IPS DF 6.9 (cell line): ENCODE measurements around the gene SLC26A3.
"Not testable (repeated sequence)": the region's sequence is repeated elsewhere in the genome, so short reads cannot be mapped to it uniquely, and the experiment has no call there.

Experiments used
- DNase-seq: peaks from one replicate; pipeline ENCODE4 v3.0.0-alpha.2; 2013; ENCODE audit warnings: low read depth, low spot score
- H3K27ac ChIP-seq: one replicate; pipeline ENCODE4 v1.5.1; 2013; ENCODE audit warnings: low read length, control low read depth
- H3K27me3 ChIP-seq: 2 replicates; pipeline ENCODE4 v1.6.1; 2013; ENCODE audit warnings: mild to moderate bottlenecking, low read length; ENCODE audit not compliant: control insufficient read depth, insufficient read depth
- H3K36me3 ChIP-seq: 2 replicates; pipeline ENCODE4 v1.6.1; 2013; ENCODE audit warnings: low read length; ENCODE audit not compliant: control insufficient read depth, insufficient read depth
- H3K4me1 ChIP-seq: 2 replicates; pipeline ENCODE4 v1.6.1; 2013; ENCODE audit warnings: low read length; ENCODE audit not compliant: control insufficient read depth, insufficient read depth
- H3K4me3 ChIP-seq: 2 replicates; pipeline ENCODE4 v1.5.1; 2013; ENCODE audit warnings: mild to moderate bottlenecking, low read length
- H3K9me3 ChIP-seq: 2 replicates; pipeline ENCODE4 v1.6.1; 2013; ENCODE audit warnings: low read length, inconsistent platforms; ENCODE audit not compliant: control insufficient read depth, insufficient read depth
- WGBS: extraction: QIAGEN DNeasy Blood & Tissue Kit; methylation state at CpG from one replicate; pipeline ENCODE4 v1.1.7; 2013; ENCODE audit warnings: mixed read lengths, missing lambda C conversion rate; ENCODE audit not compliant: insufficient read length, insufficient coverage; 5-methylcytosine and 5-hydroxymethylcytosine counted together

Gene SLC26A3

GRCh38 chr7:107803009-107803610, at the start of gene SLC26A3:
Gene SLC26A3 (minus strand): TSS chr7:107803223. CDS start chr7:107794509, 8,714 bp downstream.
- no peaks in the 10 kb centered on the region for H3K4me1 ChIP-seq
- DNase-seq, result no peak
- no peak within 1 kb of the TSS for H3K27ac ChIP-seq
- no peaks in the 10 kb centered on the region for H3K9me3 ChIP-seq
- H3K4me3 ChIP-seq, result no peak within 1 kb of the TSS
- no CpG with 5 or more reads among the region's 2 CpGs for WGBS
- H3K27me3 ChIP-seq, result no peaks in the 10 kb centered on the region
- no peaks in the 10 kb centered on the region for H3K36me3 ChIP-seq

- Histone ChIP-seq H3K9me3 (no peaks in the 10 kb centered on the region), H3K4me3 (no peak overlapping the region), H3K36me3 (no peaks in the 10 kb centered on the region), H3K4me1 (no peaks in the 10 kb centered on the region), H3K27me3 (no peaks in the 10 kb centered on the region), H3K27ac (no peak overlapping the region)
- WGBS, result no CpG with 5 or more reads among the region's 1 CpG
- DNase-seq, result no peak
Observed at GRCh38 chr7:107850643-107851042, 47.6 kb upstream of the SLC26A3 start.

DNA sequence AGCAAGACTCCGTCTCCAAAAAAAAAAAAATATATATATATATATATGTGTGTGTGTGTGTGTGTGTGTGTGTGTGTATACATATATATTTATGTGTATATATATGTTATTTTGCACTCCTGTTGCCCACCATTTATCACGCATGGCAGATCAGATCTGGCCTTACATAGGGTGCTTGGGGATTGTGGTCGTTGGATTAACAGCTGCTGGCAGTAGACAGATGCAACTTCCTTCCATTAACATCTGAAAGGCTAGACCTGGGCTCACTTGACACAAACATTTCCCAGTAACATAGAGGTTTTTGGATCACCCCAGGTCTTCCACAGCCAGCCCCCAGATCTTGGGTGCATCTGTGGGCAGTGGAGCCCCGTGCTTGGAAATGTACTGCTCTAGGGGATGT, 47.2 kb upstream of the SLC26A3 start:
- no peak overlapping the region for H3K4me3 ChIP-seq
- H3K4me1 ChIP-seq, result no peaks in the 10 kb centered on the region
- no peaks in the 10 kb centered on the region for H3K9me3 ChIP-seq
- no peak overlapping the region for H3K27ac ChIP-seq
- DNase-seq, result no peak
- no peaks in the 10 kb centered on the region for H3K36me3 ChIP-seq
- no peaks in the 10 kb centered on the region for H3K27me3 ChIP-seq
- no CpG with 5 or more reads among the region's 4 CpGs for WGBS

DNA sequence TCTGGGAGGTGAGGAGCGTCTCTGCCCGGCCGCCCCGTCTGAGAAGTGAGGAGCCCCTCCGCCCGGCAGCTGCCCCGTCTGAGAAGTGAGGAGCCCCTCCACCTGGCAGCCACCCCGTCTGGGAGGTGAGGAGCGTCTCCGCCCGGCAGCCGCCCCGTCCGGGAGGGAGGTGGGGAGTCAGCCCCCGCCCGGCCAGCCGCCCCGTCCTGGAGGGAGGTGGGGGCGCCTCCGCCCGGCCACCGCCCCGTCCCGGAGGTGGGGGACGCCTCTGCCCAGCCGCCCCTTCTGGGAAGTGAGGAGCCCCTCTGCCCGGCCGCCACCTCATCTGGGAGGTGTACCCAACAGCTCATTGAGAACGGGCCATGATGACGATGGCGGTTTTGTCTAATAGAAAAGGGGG, 45.2 kb upstream of the SLC26A3 start:
- H3K4me3 ChIP-seq, H3K4me1 ChIP-seq, H3K9me3 ChIP-seq, H3K36me3 ChIP-seq, DNase-seq, H3K27me3 ChIP-seq, H3K27ac ChIP-seq: not testable (repeated sequence)
- no CpG with 5 or more reads among the region's 31 CpGs for WGBS

DNA sequence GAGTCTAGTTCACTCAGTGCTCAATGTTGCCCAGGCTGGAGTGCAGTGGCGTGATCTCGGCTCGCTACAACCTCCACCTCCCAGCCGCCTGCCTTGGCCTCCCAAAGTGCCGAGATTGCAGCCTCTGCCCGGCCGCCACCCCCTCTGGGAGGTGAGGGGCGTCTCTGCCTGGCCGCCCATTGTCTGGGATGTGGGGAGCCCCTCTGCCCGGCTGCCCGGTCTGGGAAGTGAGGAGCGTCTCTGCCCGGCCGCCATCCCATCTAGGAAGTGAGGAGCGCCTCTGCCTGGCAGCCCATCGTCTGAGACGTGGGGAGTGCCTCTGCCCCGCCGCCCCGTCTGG, 44.8 kb upstream of the SLC26A3 start:
- no CpG with 5 or more reads among the region's 20 CpGs for WGBS
- not testable (repeated sequence) for H3K9me3 ChIP-seq, H3K27ac ChIP-seq, DNase-seq, H3K36me3 ChIP-seq, H3K4me1 ChIP-seq, H3K27me3 ChIP-seq, H3K4me3 ChIP-seq

- Histone ChIP-seq H3K36me3 (no peaks in the 10 kb centered on the region), H3K27ac (no peak overlapping the region), H3K9me3 (no peaks in the 10 kb centered on the region), H3K27me3 (no peaks in the 10 kb centered on the region), H3K4me1 (no peaks in the 10 kb centered on the region), H3K4me3 (no peak overlapping the region)
- DNase-seq, result no peak
- WGBS, result no CpG with 5 or more reads among the region's 18 CpGs
Observed at GRCh38 chr7:107847168-107847835, 44.3 kb upstream of the SLC26A3 start.

- no peak for DNase-seq
- no peak overlapping the region for H3K4me3 ChIP-seq
- no peak overlapping the region for H3K27ac ChIP-seq
- no peaks in the 10 kb centered on the region for H3K27me3 ChIP-seq
- no peaks in the 10 kb centered on the region for H3K9me3 ChIP-seq
- no peaks in the 10 kb centered on the region for H3K4me1 ChIP-seq
- no peaks in the 10 kb centered on the region for H3K36me3 ChIP-seq
Observed at GRCh38 chr7:107846324-107846723, 43.3 kb upstream of the SLC26A3 start.

- DNase-seq, result no peak
- no peak overlapping the region for H3K4me3 ChIP-seq
- H3K36me3 ChIP-seq, result no peaks in the 10 kb centered on the region
- H3K27me3 ChIP-seq, result no peaks in the 10 kb centered on the region
- no peak overlapping the region for H3K27ac ChIP-seq
- H3K4me1 ChIP-seq, result no peaks in the 10 kb centered on the region
- no peaks in the 10 kb centered on the region for H3K9me3 ChIP-seq
- no CpG with 5 or more reads among the region's 16 CpGs for WGBS
Observed at GRCh38 chr7:107843184-107843583, 40.2 kb upstream of the SLC26A3 start.

DNA sequence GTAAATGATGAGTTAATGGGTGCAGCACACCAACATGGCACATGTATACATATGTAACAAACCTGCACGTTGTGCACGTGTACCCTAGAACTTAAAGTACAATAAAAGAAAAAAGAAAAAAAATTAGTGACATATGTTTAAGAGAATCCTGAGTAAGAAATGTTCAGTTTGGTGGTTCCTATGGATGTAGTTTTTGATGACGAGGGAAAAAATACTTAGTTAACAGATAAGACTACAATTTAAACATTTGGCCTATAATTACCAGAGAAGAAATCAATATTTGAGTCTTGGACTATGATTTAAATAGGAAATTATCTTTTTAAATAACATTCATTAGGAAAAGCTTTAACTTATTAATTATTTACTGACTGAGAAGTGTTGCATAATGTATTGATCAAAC, 39.2 kb upstream of the SLC26A3 start:
- no CpG with 5 or more reads among the region's 3 CpGs for WGBS
- Histone ChIP-seq H3K9me3 (no peaks in the 10 kb centered on the region), H3K36me3 (no peaks in the 10 kb centered on the region), H3K4me3 (no peak overlapping the region), H3K27me3 (no peaks in the 10 kb centered on the region), H3K27ac (no peak overlapping the region), H3K4me1 (no peaks in the 10 kb centered on the region)
- no peak for DNase-seq

GRCh38 chr7:107838816-107839565, 36.0 kb upstream of the SLC26A3 start:
- no peaks in the 10 kb centered on the region for H3K9me3 ChIP-seq
- no peaks in the 10 kb centered on the region for H3K4me1 ChIP-seq
- no peak overlapping the region for H3K27ac ChIP-seq
- H3K27me3 ChIP-seq, result no peaks in the 10 kb centered on the region
- no CpG with 5 or more reads among the region's 5 CpGs for WGBS
- no peaks in the 10 kb centered on the region for H3K36me3 ChIP-seq
- DNase-seq, result no peak
- H3K4me3 ChIP-seq, result no peak overlapping the region
